ENCODE results near the gene RESP18. TPM values are rescaled to one million over a fixed set of nuclear protein-coding genes. Genes with fewer than 3 reads are reported as not detected.

RESP18 gene
- polyA plus RNA-seq, 1 of the 3 experiments (the other 2 are of a cell fraction): not detected

GRCh38 chr2:219327719-219328118, 4.8 kb downstream of the RESP18 start:
- no peak overlapping the region for H3K4me2 ChIP-seq
- POLR2A ChIA-PET: no interaction called here
- no peaks in the 10 kb centered on the region for H3K79me2 ChIP-seq (ENCODE audit: insufficient read depth)
- no peak overlapping the region for H3K4me3 ChIP-seq (ENCODE audit: low read depth in 2 of 2, low read length in 1 of 2)
- no peaks in the 10 kb centered on the region for H3K36me3 ChIP-seq (replicated peaks in 1 of 2; ENCODE audit: control insufficient read depth in 1 of 2, insufficient read depth in 2 of 2, low read length in 1 of 2)
- no peak overlapping the region for H3K9ac ChIP-seq
- CTCF ChIA-PET: interaction anchor here (0.6 to 1.0 kb wide), 3 partner anchors 13 to 214 kb away, joined by 3 read pairs; no protein-coding TSS in a partner anchor
- 25% methylated on average over 2 of the region's 2 CpGs for WGBS (ENCODE audit: low lambda C conversion rate)
- peaks cover 46% of the 10 kb centered on the region for H3K27me3 ChIP-seq (ENCODE audit: insufficient read depth)
- DNase-seq: no peak
- no peaks in the 10 kb centered on the region for H3K9me2 ChIP-seq
- no peaks in the 10 kb centered on the region for H3K4me1 ChIP-seq (ENCODE audit: control insufficient read depth in 1 of 2, insufficient read depth in 2 of 2, low read depth in 1 of 2, low read length in 1 of 2)
- H2AFZ ChIP-seq (ENCODE audit: low read depth): no peak overlapping the region
- H3K9me3 ChIP-seq: no peaks in the 10 kb centered on the region
- H3K27ac ChIP-seq (ENCODE audit: low read depth in 2 of 2, low read length in 1 of 2): no peak overlapping the region
- H4K20me1 ChIP-seq (ENCODE audit: insufficient read depth): no peaks in the 10 kb centered on the region
- TF ChIP-seq ELF1 (IDR thresholded peaks at IDR 0.05) (no peak), FOSL2 (IDR thresholded peaks at IDR 0.05; ENCODE audit: borderline replicate concordance, low read depth) (no peak), NFIC (IDR thresholded peaks at IDR 0.05; ENCODE audit: borderline replicate concordance) (no peak), TCF12 (IDR thresholded peaks at IDR 0.05) (no peak), ZBTB33 (IDR thresholded peaks at IDR 0.05; ENCODE audit: borderline replicate concordance, low read depth) (no peak), TAF1 (IDR thresholded peaks at IDR 0.05; ENCODE audit: borderline replicate concordance, low read depth, low read length) (no peak), TEAD4 (IDR thresholded peaks at IDR 0.05; ENCODE audit: borderline replicate concordance, insufficient read depth) (no peak), RFX5 (IDR thresholded peaks at IDR 0.05; ENCODE audit: low read length) (no peak), GATA2 (CRISPR knock-in tag; IDR thresholded peaks at IDR 0.05) (no peak), RCOR1 (IDR thresholded peaks at IDR 0.05; ENCODE audit: low read length) (no peak), JUND (IDR thresholded peaks at IDR 0.05) (no peak), NRF1 (IDR thresholded peaks at IDR 0.05; ENCODE audit: low read depth, low read length) (no peak), YY1 (IDR thresholded peaks at IDR 0.05; ENCODE audit: low read depth) (no peak), RAD21 (IDR thresholded peaks at IDR 0.05; ENCODE audit: low read length) (no peak), SMC3 (IDR thresholded peaks at IDR 0.05; ENCODE audit: low read depth, low read length) (no peak)
- TF ChIP-seq, protein P1, sequence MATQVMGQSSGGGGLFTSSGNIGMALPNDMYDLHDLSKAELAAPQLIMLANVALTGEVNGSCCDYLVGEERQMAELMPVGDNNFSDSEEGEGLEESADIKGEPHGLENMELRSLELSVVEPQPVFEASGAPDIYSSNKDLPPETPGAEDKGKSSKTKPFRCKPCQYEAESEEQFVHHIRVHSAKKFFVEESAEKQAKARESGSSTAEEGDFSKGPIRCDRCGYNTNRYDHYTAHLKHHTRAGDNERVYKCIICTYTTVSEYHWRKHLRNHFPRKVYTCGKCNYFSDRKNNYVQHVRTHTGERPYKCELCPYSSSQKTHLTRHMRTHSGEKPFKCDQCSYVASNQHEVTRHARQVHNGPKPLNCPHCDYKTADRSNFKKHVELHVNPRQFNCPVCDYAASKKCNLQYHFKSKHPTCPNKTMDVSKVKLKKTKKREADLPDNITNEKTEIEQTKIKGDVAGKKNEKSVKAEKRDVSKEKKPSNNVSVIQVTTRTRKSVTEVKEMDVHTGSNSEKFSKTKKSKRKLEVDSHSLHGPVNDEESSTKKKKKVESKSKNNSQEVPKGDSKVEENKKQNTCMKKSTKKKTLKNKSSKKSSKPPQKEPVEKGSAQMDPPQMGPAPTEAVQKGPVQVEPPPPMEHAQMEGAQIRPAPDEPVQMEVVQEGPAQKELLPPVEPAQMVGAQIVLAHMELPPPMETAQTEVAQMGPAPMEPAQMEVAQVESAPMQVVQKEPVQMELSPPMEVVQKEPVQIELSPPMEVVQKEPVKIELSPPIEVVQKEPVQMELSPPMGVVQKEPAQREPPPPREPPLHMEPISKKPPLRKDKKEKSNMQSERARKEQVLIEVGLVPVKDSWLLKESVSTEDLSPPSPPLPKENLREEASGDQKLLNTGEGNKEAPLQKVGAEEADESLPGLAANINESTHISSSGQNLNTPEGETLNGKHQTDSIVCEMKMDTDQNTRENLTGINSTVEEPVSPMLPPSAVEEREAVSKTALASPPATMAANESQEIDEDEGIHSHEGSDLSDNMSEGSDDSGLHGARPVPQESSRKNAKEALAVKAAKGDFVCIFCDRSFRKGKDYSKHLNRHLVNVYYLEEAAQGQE (IDR thresholded peaks at IDR 0.05; ENCODE audit: low read depth, low read length): no peak
- TF ChIP-seq, protein P2, sequence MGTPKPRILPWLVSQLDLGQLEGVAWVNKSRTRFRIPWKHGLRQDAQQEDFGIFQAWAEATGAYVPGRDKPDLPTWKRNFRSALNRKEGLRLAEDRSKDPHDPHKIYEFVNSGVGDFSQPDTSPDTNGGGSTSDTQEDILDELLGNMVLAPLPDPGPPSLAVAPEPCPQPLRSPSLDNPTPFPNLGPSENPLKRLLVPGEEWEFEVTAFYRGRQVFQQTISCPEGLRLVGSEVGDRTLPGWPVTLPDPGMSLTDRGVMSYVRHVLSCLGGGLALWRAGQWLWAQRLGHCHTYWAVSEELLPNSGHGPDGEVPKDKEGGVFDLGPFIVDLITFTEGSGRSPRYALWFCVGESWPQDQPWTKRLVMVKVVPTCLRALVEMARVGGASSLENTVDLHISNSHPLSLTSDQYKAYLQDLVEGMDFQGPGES (IDR thresholded peaks at IDR 0.05; ENCODE audit: low read depth, low read length): no peak
- TF ChIP-seq, protein P3, sequence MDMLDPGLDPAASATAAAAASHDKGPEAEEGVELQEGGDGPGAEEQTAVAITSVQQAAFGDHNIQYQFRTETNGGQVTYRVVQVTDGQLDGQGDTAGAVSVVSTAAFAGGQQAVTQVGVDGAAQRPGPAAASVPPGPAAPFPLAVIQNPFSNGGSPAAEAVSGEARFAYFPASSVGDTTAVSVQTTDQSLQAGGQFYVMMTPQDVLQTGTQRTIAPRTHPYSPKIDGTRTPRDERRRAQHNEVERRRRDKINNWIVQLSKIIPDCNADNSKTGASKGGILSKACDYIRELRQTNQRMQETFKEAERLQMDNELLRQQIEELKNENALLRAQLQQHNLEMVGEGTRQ (IDR thresholded peaks at IDR 0.05; ENCODE audit: borderline replicate concordance, low read depth, low read length): no peak
- no peaks in the 10 kb centered on the region for H3F3A ChIP-seq (replicated peaks; ENCODE audit: insufficient read depth)

All from SK-N-SH (cell line).